IMR-90 (cell line): Measurements from ENCODE around the gene SMC4. TPM values are rescaled to one million over a fixed set of nuclear protein-coding genes. Genes with fewer than 3 reads are reported as not detected.
A peak's percentile ranks its signal among the peaks of the same experiment; 100 is the strongest.

Source experiments
- ATAC-seq: fragments of 200-7000 bp; cut with Tn5 transposase; 2 replicates; pipeline ENCODE4 v1.9.1; 2020; ENCODE audit warnings: low read depth, mild to moderate bottlenecking, moderate library complexity
- BruUV-seq: library from RNA; stranded (reverse); fragments of 400-500 nt; replicated peaks from 2 replicates; lab custom pipeline; 2021; lab: Mats Ljungman, UMichigan
- CTCF ChIA-PET: fragments of 300-600 bp; formaldehyde crosslinking; extraction: SDS; loops from one replicate; lab custom pipeline; 2021; ENCODE audit warnings: antibody characterized with exemption; lab: Yijun Ruan, JAX
- POLR2A ChIA-PET: fragments of 300-600 bp; sonication (Branson Sonifier 250); formaldehyde crosslinking; loops from one replicate; lab custom pipeline; 2022; ENCODE audit warnings: antibody characterized with exemption; ENCODE audit not compliant: unreplicated experiment; lab: Charles Lee
- DNase-seq: peaks from one replicate; pipeline ENCODE4 v3.0.0; 2013
- H2AFZ ChIP-seq: replicated peaks from 2 replicates; pipeline ENCODE3; 2013; ENCODE audit warnings: low read length, mild to moderate bottlenecking; ENCODE audit not compliant: poor library complexity
- H2AK5ac ChIP-seq: 2 replicates; pipeline ENCODE4 v1.6.1; 2013; ENCODE audit warnings: low read depth, low read length, inconsistent platforms
- H2AK9ac ChIP-seq: replicated peaks from 2 replicates; pipeline ENCODE3; 2013; ENCODE audit warnings: mild to moderate bottlenecking, low read depth, low read length, moderate library complexity; ENCODE audit not compliant: poor library complexity
- H2BK120ac ChIP-seq: 2 replicates; pipeline ENCODE4 v1.6.1; 2013; ENCODE audit warnings: low read depth, low read length, inconsistent platforms
- H2BK15ac ChIP-seq: 3 replicates; pipeline ENCODE4 v1.6.1; 2013; ENCODE audit warnings: low read depth, low read length, inconsistent platforms
- H2BK20ac ChIP-seq: 2 replicates; pipeline ENCODE4 v1.6.1; 2013; ENCODE audit warnings: low read depth, mild to moderate bottlenecking, inconsistent platforms, low read length, moderate library complexity
- H2BK5ac ChIP-seq: 2 replicates; pipeline ENCODE4 v1.6.1; 2013; ENCODE audit warnings: mild to moderate bottlenecking, low read depth, low read length, inconsistent platforms; ENCODE audit not compliant: poor library complexity, severe bottlenecking
- H3K14ac ChIP-seq: replicated peaks from 2 replicates; pipeline ENCODE4 v1.6.1; 2013; ENCODE audit warnings: low read depth, low read length, inconsistent platforms
- H3K18ac ChIP-seq: 2 replicates; pipeline ENCODE4 v1.6.1; 2013; ENCODE audit warnings: low read depth, low read length, control low read depth
- H3K23ac ChIP-seq: 2 replicates; pipeline ENCODE4 v1.6.1; 2013; ENCODE audit warnings: low read depth, low read length, inconsistent platforms
- H3K27ac ChIP-seq: 2 replicates; pipeline ENCODE4 v1.5.1; 2013; ENCODE audit warnings: mild to moderate bottlenecking, control low read depth, low read length; ENCODE audit not compliant: insufficient read depth
- H3K27me3 ChIP-seq: 2 replicates; pipeline ENCODE4 v1.6.1; 2013; ENCODE audit warnings: low read length; ENCODE audit not compliant: control insufficient read depth, insufficient read depth
- H3K36me3 ChIP-seq: 2 replicates; pipeline ENCODE4 v1.6.1; 2013; ENCODE audit warnings: low read length, mixed read lengths; ENCODE audit not compliant: control insufficient read depth, insufficient read depth
- H3K4ac ChIP-seq: 2 replicates; pipeline ENCODE4 v1.6.1; 2013; ENCODE audit warnings: low read depth, low read length, inconsistent platforms
- H3K4me1 ChIP-seq: 2 replicates; pipeline ENCODE4 v1.6.1; 2013; ENCODE audit warnings: low read length, mixed read lengths; ENCODE audit not compliant: control insufficient read depth, insufficient read depth
- H3K4me2 ChIP-seq: 2 replicates; pipeline ENCODE4 v1.6.1; 2013; ENCODE audit warnings: low read depth, mild to moderate bottlenecking, control low read depth, low read length, moderate library complexity
- H3K4me3 ChIP-seq: 2 replicates; pipeline ENCODE4 v1.5.1; 2013; ENCODE audit warnings: low read depth, mild to moderate bottlenecking, control low read depth, low read length, moderate library complexity; ENCODE audit not compliant: insufficient read depth
- H3K56ac ChIP-seq: 2 replicates; pipeline ENCODE4 v1.6.1; 2013; ENCODE audit warnings: low read length, inconsistent platforms; ENCODE audit not compliant: insufficient read depth; ENCODE audit errors: extremely low read depth
- H3K79me1 ChIP-seq, 2 experiments: 2 replicates each; pipeline ENCODE4 v1.6.1; 2013; ENCODE audit warnings: low read length in 2 of 2, inconsistent platforms in 1 of 2, low read depth in 1 of 2
- H3K9ac ChIP-seq: 2 replicates; pipeline ENCODE4 v1.6.1; 2013; ENCODE audit warnings: low read depth, low read length, control low read depth
- H3K9me1 ChIP-seq: 2 replicates; pipeline ENCODE4 v1.6.1; 2013; ENCODE audit warnings: low read length, inconsistent platforms; ENCODE audit not compliant: insufficient read depth
- H3K9me3 ChIP-seq: 2 replicates; pipeline ENCODE4 v1.6.1; 2013; ENCODE audit warnings: low read length; ENCODE audit not compliant: control insufficient read depth, insufficient read depth
- H4K20me1 ChIP-seq: 2 replicates; pipeline ENCODE4 v1.6.1; 2013; ENCODE audit warnings: low read length, inconsistent platforms; ENCODE audit not compliant: insufficient read depth
- H4K5ac ChIP-seq: 2 replicates; pipeline ENCODE4 v1.6.1; 2013; ENCODE audit warnings: mild to moderate bottlenecking, low read depth, low read length, control low read depth
- H4K8ac ChIP-seq, 2 experiments: 2 replicates each; pipeline ENCODE4 v1.6.1; 2013; ENCODE audit warnings: low read depth in 2 of 2, low read length in 2 of 2, control low read depth in 1 of 2, inconsistent platforms in 1 of 2
- H4K91ac ChIP-seq: 2 replicates; pipeline ENCODE4 v1.6.1; 2013; ENCODE audit warnings: low read depth, low read length, inconsistent platforms; ENCODE audit not compliant: insufficient read depth
- CHD1 ChIP-seq: IDR thresholded peaks from 2 replicates; pipeline ENCODE4 v1.6.1; 2012; ENCODE audit warnings: low read depth, low read length, improper control_type of control experiment
- RCOR1 ChIP-seq: IDR thresholded peaks from 2 replicates; pipeline ENCODE4 v1.6.1; 2012; ENCODE audit warnings: mild to moderate bottlenecking, low read length, improper control_type of control experiment; ENCODE audit not compliant: insufficient replicate concordance
- WGBS, 2 experiments: methylation state at CpG; one replicate each; pipeline versions ENCODE4 v1.1.5 to v1.1.7; 2013; ENCODE audit warnings: missing lambda C conversion rate in 2 of 2; ENCODE audit not compliant: insufficient read length in 1 of 2; ENCODE audit errors: extremely low coverage in 2 of 2; 5-methylcytosine and 5-hydroxymethylcytosine counted together
- dilution Hi-C: fragments of 300-500 bp; cut with HindIII; formaldehyde crosslinking; loops from one replicate; pipeline ENCODE4 v1.14.3; 2018; ENCODE audit warnings: low sequenced_read_pairs; ENCODE audit not compliant: unreplicated experiment
- in situ Hi-C: fragments of 300-500 bp; cut with MboI; formaldehyde crosslinking; loops from 3 replicates; pipeline ENCODE4 v1.14.3; 2019; ENCODE audit warnings: low sequenced_read_pairs, inconsistent platforms, mixed read lengths
- intact Hi-C: fragments of 100-400 bp; cut with micrococcal nuclease; formaldehyde crosslinking; loops from 2 replicates; pipeline ENCODE4 v1.10.0; 2022
- polyA plus RNA-seq, 3 experiments: library from polyadenylated mRNA; depleted of rRNA; stranded (reverse); fragments of >200 nt; gene quantifications; 2 replicates each; pipeline ENCODE4 v1.2.3, GENCODE V29; 2012; ENCODE audit warnings: low replicate concordance in 1 of 3
- total RNA-seq: library from RNA; depleted of rRNA; stranded (reverse); fragments of >200 nt; gene quantifications from 2 replicates; pipeline ENCODE4 v1.2.3, GENCODE V29; 2012
- TF ChIP-seq, protein P1 (sequence below): fragments of 150-350 bp; IDR thresholded peaks from 2 replicates; pipeline ENCODE4 v1.6.1; 2017; ENCODE audit warnings: mild to moderate bottlenecking, antibody characterized with exemption, low read length, low read depth
- TF ChIP-seq, protein P2 (sequence below): conservative IDR thresholded peaks from 2 replicates; pipeline ENCODE4 v1.5.1; 2012; ENCODE audit warnings: mild to moderate bottlenecking, low read depth, low read length, improper control_type of control experiment

Gene SMC4
- total and polyA plus RNA-seq, 2 of the 4 experiments (the other 2 are of a cell fraction): 48.8 to 50.1 TPM

DNA sequence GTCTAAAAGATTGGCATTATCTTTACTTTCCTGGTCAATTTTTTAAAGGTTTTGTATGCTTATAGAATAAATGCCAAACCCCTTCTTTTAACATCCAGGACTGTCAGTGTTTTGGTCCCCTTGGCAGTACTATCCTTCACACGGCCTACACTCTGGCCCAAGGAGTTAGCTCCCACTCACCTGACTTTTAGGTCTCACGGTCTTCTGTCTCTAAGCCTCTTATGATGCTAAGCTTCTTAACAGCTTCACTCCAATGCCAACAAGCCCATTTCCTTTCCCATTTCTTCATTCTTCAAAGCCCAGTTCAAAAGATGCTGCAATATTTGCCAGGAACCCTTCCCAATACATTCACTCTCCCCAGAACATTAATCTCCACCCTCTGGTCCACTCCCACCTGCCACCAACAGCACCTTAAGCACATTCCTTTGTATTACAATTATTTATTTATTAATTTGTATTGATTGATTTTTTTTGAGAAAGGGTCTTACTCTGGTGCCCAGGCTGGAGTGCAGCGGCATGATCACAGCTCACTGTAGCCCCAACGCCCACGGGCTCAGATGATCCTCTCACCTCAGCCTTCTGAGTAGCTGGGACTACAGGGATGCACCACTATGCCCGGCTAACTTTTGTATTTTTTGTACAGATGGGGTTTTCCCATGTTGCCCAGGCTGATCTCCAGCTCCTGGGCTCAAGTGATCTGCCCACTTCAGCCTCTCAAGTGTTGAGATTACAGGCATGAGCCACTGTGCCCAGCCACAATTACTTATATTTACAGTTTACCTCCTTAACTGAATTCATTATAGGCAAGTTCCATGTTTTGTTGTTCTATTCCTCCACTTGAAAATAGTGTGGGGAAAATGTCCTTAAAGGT lies 28.2 kb upstream of the SMC4 start:
- Histone ChIP-seq H4K91ac (no peak overlapping the region), H2BK20ac (0 out of 2 replicates have a peak overlapping the region, but pooled peaks have one; percentile 24), H3K9me1 (peaks cover 3% of the 10 kb centered on the region), H3K27ac (no peak overlapping the region), H2BK5ac (peak overlapping the region; percentile 2), H2AK5ac (no peak overlapping the region; the same call in 1 of the 2 replicates), H3K14ac (no peak overlapping the region), H3K4ac (no peak overlapping the region), H4K8ac (no peak overlapping the region), H2BK15ac (no peak overlapping the region), H3K56ac (no peak overlapping the region), H3K23ac (no peak overlapping the region), H4K5ac (no peak overlapping the region), H3K27me3 (no peaks in the 10 kb centered on the region), H2AK9ac (no peak overlapping the region), H3K4me3 (no peak overlapping the region), H3K79me1 (peaks cover 0 to 4% of the 10 kb centered on the region in 2 experiments; a peak in 2 of 4 replicates), H3K4me1 (peaks cover 9% of the 10 kb centered on the region), H3K9me3 (no peaks in the 10 kb centered on the region), H3K18ac (no peak overlapping the region), H3K4me2 (no peak overlapping the region), H2AFZ (no peak overlapping the region), H4K20me1 (no peaks in the 10 kb centered on the region), H2BK120ac (no peak overlapping the region), H3K36me3 (no peaks in the 10 kb centered on the region; the same call in none of the 2 replicates), H3K9ac (no peak overlapping the region)
- no TSS peak for BruUV-seq
- DNase-seq: no peak
- dilution Hi-C loops (no loop called here), intact Hi-C loops (no loop called here), in situ Hi-C loops (no loop called here)
- no peak for ATAC-seq
- no peak for TF ChIP-seq CHD1
- TF ChIP-seq, protein P1, sequence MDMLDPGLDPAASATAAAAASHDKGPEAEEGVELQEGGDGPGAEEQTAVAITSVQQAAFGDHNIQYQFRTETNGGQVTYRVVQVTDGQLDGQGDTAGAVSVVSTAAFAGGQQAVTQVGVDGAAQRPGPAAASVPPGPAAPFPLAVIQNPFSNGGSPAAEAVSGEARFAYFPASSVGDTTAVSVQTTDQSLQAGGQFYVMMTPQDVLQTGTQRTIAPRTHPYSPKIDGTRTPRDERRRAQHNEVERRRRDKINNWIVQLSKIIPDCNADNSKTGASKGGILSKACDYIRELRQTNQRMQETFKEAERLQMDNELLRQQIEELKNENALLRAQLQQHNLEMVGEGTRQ: no peak
- TF ChIP-seq, protein P2, sequence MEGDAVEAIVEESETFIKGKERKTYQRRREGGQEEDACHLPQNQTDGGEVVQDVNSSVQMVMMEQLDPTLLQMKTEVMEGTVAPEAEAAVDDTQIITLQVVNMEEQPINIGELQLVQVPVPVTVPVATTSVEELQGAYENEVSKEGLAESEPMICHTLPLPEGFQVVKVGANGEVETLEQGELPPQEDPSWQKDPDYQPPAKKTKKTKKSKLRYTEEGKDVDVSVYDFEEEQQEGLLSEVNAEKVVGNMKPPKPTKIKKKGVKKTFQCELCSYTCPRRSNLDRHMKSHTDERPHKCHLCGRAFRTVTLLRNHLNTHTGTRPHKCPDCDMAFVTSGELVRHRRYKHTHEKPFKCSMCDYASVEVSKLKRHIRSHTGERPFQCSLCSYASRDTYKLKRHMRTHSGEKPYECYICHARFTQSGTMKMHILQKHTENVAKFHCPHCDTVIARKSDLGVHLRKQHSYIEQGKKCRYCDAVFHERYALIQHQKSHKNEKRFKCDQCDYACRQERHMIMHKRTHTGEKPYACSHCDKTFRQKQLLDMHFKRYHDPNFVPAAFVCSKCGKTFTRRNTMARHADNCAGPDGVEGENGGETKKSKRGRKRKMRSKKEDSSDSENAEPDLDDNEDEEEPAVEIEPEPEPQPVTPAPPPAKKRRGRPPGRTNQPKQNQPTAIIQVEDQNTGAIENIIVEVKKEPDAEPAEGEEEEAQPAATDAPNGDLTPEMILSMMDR: no peak
- no peak for TF ChIP-seq RCOR1
- whole genome bisulfite sequencing, 2 experiments: 100% methylated on average over 2 of the region's 6 CpGs; no CpG with 5 or more reads in 1 of the 2 experiments
- POLR2A ChIA-PET: no interaction called here
- CTCF ChIA-PET: no interaction called here
